ENCODE data around the gene SLC52A3. TPM values are rescaled to one million over a fixed set of nuclear protein-coding genes. Genes with fewer than 3 reads are reported as not detected.

Gene SLC52A3
- total and polyA plus RNA-seq, 9 of the 15 experiments (the other 6 are each of a cell fraction or from before 2014, with no cell fraction given) = 0.06 to 0.60 (median 0.11) TPM

DNA sequence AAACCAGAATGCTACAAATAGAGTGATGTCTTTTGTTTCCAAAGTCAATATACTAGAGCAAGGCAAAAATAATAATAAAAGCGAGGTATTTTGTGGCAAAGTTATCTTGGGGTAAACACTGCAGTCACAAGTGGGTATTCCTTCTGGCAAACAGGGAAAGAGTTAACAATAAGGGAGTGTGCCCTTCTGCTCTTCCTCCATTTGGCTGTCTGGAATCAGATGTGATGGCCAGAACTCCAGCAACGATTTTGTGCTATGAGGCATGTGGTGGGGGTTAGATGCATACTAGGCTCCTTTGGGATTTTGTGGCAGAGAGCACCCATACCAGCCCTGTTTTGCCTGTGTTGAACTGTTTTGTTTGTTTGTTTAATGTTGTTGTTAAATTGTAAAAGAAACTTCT, 2.4 kb upstream of the SLC52A3 start:
- CTCF ChIA-PET (ENCODE audit: low intra/inter-chr PET ratio) = interaction anchor here (1.0 kb wide), 1 partner anchor 209 kb away, joined by 3 read pairs; no protein-coding TSS in a partner anchor
- Histone ChIP-seq H2AFZ (ENCODE audit: low read depth, low read length) (no peak overlapping the region), H3K79me2 (ENCODE audit: control insufficient read depth, insufficient read depth, low read length) (no peaks in the 10 kb centered on the region), H3K27me3 (ENCODE audit: control insufficient read depth in 2 of 2, insufficient read depth in 2 of 2, low read length in 2 of 2) (no peaks in the 10 kb centered on the region), H3K4me1 (replicated peaks in 1 of 2; ENCODE audit: control insufficient read depth in 2 of 2, insufficient read depth in 2 of 2, low read length in 2 of 2) (peaks cover 14 to 19% of the 10 kb centered on the region in 2 experiments), H3K9me3 (replicated peaks; ENCODE audit: control insufficient read depth, insufficient read depth, low read depth, low read length) (no peaks in the 10 kb centered on the region), H3K4me2 (ENCODE audit: insufficient read depth, low read length) (no peak overlapping the region), H4K20me1 (replicated peaks; ENCODE audit: control insufficient read depth, insufficient read depth, low read length) (no peaks in the 10 kb centered on the region), H3K9me1 (ENCODE audit: control insufficient read depth, insufficient read depth, low read length) (no peaks in the 10 kb centered on the region), H3K9ac (ENCODE audit: insufficient read depth in 1 of 2, low read depth in 2 of 2, low read length in 2 of 2) (no peak overlapping the region), H3K36me3 (ENCODE audit: control insufficient read depth, insufficient read depth, low read length) (no peaks in the 10 kb centered on the region), H3K4me3 (no peak overlapping the region), H3K27ac (ENCODE audit: extremely low read depth, low read depth, low read length) (no peak overlapping the region)
- DNase-seq (ENCODE audit: extremely low read depth in 1 of 4, low spot score in 3 of 4) = no peak
- no peak for FAIRE-seq
- no peak for ATAC-seq
- in situ Hi-C loops (cut with MboI) (no loop called here), intact Hi-C loops (cut with micrococcal nuclease) (no loop called here)
- BruUV-seq (replicated peaks) = no TSS peak
- POLR2A ChIA-PET = interaction anchor here (0.7 kb wide), 1 partner anchor 330 kb away, joined by 3 read pairs; no protein-coding TSS in a partner anchor
- 52% methylated on average over 2 of the region's 2 CpGs for WGBS (ENCODE audit: insufficient coverage, low coverage, missing lambda C conversion rate)
- TF ChIP-seq MTF1 (CRISPR knock-in tag; IDR thresholded peaks at IDR 0.05; ENCODE audit: borderline replicate concordance) (no peak), TSC22D4 (tag; IDR thresholded peaks at IDR 0.05) (no peak), KDM1A (IDR thresholded peaks at IDR 0.05) (peak; percentile 27 to 75; a peak in 2 of 4 replicates), HLTF (IDR thresholded peaks at IDR 0.05) (peak; percentile 78; the same call in 1 of the 2 replicates), CBX3 (IDR thresholded peaks at IDR 0.05; ENCODE audit: borderline replicate concordance in 1 of 2, low read length in 2 of 2) (peak in 1 of 2 experiments; percentile 86; a peak in 2 of 3 replicates), ZNF253 (CRISPR knock-in tag; conservative IDR thresholded peaks at IDR 0.05) (no peak), BCOR (IDR thresholded peaks at IDR 0.05) (peak; percentile 89), ZNF707 (CRISPR knock-in tag; conservative IDR thresholded peaks at IDR 0.05) (no peak), CBX1 (IDR thresholded peaks at IDR 0.05; ENCODE audit: low read depth) (no peak), RBM25 (IDR thresholded peaks at IDR 0.05; ENCODE audit: low read depth, low read length, severe bottlenecking) (peak; percentile 99), RCOR1 (IDR thresholded peaks at IDR 0.05; ENCODE audit: borderline replicate concordance in 1 of 2, low read depth in 2 of 2, low read length in 2 of 2) (peak in 1 of 2 experiments; percentile 46; a peak in 1 of 4 replicates), ZNF316 (IDR thresholded peaks at IDR 0.05) (no peak), KLF1 (tag; IDR thresholded peaks at IDR 0.05) (no peak), SMARCA5 (IDR thresholded peaks at IDR 0.05) (peak; percentile 86), ADNP (tag; IDR thresholded peaks at IDR 0.05) (peak; percentile 62; the same call in 1 of the 2 replicates), MCM7 (IDR thresholded peaks at IDR 0.05) (no peak)
- TF ChIP-seq, protein P1, sequence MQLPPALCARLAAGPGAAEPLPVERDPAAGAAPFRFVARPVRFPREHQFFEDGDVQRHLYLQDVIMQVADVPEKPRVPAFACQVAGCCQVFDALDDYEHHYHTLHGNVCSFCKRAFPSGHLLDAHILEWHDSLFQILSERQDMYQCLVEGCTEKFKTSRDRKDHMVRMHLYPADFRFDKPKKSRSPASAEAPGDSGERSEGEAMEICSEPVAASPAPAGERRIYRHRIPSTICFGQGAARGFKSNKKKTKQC (CRISPR knock-in tag; IDR thresholded peaks at IDR 0.05) = no peak
- TF ChIP-seq, protein P2, sequence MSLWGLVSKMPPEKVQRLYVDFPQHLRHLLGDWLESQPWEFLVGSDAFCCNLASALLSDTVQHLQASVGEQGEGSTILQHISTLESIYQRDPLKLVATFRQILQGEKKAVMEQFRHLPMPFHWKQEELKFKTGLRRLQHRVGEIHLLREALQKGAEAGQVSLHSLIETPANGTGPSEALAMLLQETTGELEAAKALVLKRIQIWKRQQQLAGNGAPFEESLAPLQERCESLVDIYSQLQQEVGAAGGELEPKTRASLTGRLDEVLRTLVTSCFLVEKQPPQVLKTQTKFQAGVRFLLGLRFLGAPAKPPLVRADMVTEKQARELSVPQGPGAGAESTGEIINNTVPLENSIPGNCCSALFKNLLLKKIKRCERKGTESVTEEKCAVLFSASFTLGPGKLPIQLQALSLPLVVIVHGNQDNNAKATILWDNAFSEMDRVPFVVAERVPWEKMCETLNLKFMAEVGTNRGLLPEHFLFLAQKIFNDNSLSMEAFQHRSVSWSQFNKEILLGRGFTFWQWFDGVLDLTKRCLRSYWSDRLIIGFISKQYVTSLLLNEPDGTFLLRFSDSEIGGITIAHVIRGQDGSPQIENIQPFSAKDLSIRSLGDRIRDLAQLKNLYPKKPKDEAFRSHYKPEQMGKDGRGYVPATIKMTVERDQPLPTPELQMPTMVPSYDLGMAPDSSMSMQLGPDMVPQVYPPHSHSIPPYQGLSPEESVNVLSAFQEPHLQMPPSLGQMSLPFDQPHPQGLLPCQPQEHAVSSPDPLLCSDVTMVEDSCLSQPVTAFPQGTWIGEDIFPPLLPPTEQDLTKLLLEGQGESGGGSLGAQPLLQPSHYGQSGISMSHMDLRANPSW (CRISPR knock-in tag; IDR thresholded peaks at IDR 0.05) = no peak
- TF ChIP-seq, protein P3, sequence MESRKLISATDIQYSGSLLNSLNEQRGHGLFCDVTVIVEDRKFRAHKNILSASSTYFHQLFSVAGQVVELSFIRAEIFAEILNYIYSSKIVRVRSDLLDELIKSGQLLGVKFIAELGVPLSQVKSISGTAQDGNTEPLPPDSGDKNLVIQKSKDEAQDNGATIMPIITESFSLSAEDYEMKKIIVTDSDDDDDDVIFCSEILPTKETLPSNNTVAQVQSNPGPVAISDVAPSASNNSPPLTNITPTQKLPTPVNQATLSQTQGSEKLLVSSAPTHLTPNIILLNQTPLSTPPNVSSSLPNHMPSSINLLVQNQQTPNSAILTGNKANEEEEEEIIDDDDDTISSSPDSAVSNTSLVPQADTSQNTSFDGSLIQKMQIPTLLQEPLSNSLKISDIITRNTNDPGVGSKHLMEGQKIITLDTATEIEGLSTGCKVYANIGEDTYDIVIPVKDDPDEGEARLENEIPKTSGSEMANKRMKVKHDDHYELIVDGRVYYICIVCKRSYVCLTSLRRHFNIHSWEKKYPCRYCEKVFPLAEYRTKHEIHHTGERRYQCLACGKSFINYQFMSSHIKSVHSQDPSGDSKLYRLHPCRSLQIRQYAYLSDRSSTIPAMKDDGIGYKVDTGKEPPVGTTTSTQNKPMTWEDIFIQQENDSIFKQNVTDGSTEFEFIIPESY (CRISPR knock-in tag; IDR thresholded peaks at IDR 0.05) = no peak

Data from K562 (cell line).